ENCODE results near the gene AIMP2. TPM values are rescaled to one million over a fixed set of nuclear protein-coding genes. Genes with fewer than 3 reads are reported as not detected.

AIMP2 gene
- total and polyA plus RNA-seq, 2 experiments from 2014 or later = 74.6 to 78.1 TPM

DNA sequence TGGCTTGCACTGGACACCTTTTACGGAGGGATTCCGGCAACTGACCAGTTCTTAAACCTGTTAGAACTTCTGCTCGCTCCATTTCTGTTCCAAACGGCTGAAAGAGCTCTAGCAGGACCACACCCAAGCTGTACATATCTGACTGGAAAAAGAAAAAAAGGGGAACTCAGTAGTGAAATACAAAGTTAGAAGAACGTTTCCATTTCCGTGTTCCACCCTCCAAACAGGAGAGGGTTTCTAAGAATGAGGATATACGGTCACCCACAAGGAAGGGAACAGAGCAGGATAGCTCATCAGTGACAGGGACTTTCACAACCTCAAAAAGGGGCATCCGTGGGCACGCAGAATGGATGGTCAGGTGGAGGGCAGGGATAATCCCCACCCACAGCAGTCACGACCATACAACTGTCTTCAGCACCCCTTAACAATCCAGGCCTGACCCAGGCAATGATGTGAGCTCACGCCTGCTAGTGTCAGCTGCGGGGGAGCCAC, 17.8 kb downstream of the AIMP2 start:
- Histone ChIP-seq H3K4me2 (ENCODE audit: unreplicated experiment) (no peak overlapping the region), H4K20me1 (ENCODE audit: insufficient read depth) (no peaks in the 10 kb centered on the region), H3K9me3 (ENCODE audit: low read depth) (no peaks in the 10 kb centered on the region), H3K9me2 (ENCODE audit: insufficient read depth) (no peaks in the 10 kb centered on the region), H3F3A (ENCODE audit: insufficient read depth) (peaks cover 35% of the 10 kb centered on the region; the same call in 1 of the 2 replicates), H2AFZ (no peak overlapping the region), H3K27ac (no peak overlapping the region), H3K36me3 (ENCODE audit: low read depth) (peaks cover 63% of the 10 kb centered on the region), H3K4me3 (no peak overlapping the region), H3K27me3 (replicated peaks; ENCODE audit: insufficient read depth) (no peaks in the 10 kb centered on the region), H3K4me1 (ENCODE audit: insufficient read depth) (no peaks in the 10 kb centered on the region), H3K79me2 (ENCODE audit: insufficient read depth) (peaks cover 28% of the 10 kb centered on the region), H3K9ac (no peak overlapping the region)
- DNase-seq = no peak
- TF ChIP-seq EZH2 (IDR thresholded peaks at IDR 0.05; ENCODE audit: insufficient read depth, poor library complexity, severe bottlenecking) (no peak), EZH2phosphoT487 (IDR thresholded peaks at IDR 0.05; ENCODE audit: insufficient read depth, low read depth) (no peak)
- in situ Hi-C loops (cut with MboI) = no loop called here
- 85 to 87% methylated on average over 12 of the region's 12 CpGs for WGBS, 2 experiments (ENCODE audit: low coverage in 1 of 2, low lambda C conversion rate in 2 of 2, missing lambda C conversion rate in 2 of 2)

DNA sequence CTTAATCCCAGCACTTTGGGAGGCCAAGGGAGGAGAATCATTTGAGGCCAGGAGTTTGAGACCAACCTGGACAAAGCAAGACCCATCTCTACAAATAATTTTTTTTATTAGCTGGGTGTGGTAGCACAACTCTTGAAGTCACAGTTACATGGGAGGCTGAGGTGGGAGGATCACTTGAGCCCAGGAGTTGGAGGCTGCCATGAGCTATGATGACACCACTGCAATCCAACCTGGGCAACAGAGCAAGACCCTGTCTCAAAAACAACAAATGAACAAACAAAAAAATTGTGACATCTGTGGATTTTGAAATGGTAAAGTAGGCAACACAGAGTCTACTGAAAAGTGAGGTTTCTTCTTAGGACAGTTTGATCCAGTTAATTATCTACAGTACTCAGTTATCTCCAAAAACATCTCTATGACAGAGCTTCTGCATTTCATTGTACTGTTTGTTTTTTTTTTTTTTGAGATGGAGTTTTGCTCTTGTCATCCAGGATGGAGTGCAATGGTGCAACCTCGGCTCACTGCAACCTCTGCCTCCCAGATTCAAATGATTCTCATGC, 18.8 kb downstream of the AIMP2 start:
- no peaks in the 10 kb centered on the region for H3K27me3 ChIP-seq (replicated peaks; ENCODE audit: insufficient read depth)
- H2AFZ ChIP-seq = no peak overlapping the region
- H3K9me3 ChIP-seq (ENCODE audit: low read depth) = no peaks in the 10 kb centered on the region
- no peak for TF ChIP-seq EZH2 (IDR thresholded peaks at IDR 0.05; ENCODE audit: insufficient read depth, poor library complexity, severe bottlenecking)
- no peak for TF ChIP-seq EZH2phosphoT487 (IDR thresholded peaks at IDR 0.05; ENCODE audit: insufficient read depth, low read depth)
- H3F3A ChIP-seq (ENCODE audit: insufficient read depth) = peaks cover 35% of the 10 kb centered on the region; the same call in 1 of the 2 replicates
- no peaks in the 10 kb centered on the region for H3K9me2 ChIP-seq (ENCODE audit: insufficient read depth)
- H3K27ac ChIP-seq = no peak overlapping the region
- no peaks in the 10 kb centered on the region for H4K20me1 ChIP-seq (ENCODE audit: insufficient read depth)
- H3K4me1 ChIP-seq (ENCODE audit: insufficient read depth) = no peaks in the 10 kb centered on the region
- 91 to 100% methylated on average over 1 of the region's 1 CpG for WGBS, 2 experiments (ENCODE audit: low coverage in 1 of 2, low lambda C conversion rate in 2 of 2, missing lambda C conversion rate in 2 of 2)
- peaks cover 36% of the 10 kb centered on the region for H3K79me2 ChIP-seq (ENCODE audit: insufficient read depth)
- DNase-seq = no peak
- in situ Hi-C loops (cut with MboI) = no loop called here
- H3K36me3 ChIP-seq (ENCODE audit: low read depth) = peaks cover 62% of the 10 kb centered on the region
- no peak overlapping the region for H3K4me2 ChIP-seq (ENCODE audit: unreplicated experiment)
- H3K4me3 ChIP-seq = no peak overlapping the region
- H3K9ac ChIP-seq = no peak overlapping the region

DNA sequence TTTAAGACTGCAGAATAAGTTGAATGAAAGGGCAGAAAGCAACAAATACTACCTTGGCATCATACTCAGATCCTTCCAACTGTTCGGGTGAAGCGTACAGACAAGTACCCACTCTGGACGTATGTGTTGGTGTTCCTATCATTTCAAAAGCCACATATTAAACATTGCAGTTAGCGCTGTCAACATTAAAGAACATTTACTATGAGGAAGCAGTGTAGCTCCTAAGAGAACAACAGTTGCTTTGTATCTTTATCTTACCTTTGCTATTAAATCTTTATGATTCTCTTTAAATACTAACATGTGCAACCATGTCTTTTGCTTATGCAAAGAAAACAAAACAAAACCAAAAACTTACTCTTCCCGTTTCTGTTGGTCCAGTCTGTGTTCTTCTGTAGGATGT, 19.5 kb downstream of the AIMP2 start:
- 98 to 99% methylated on average over 5 of the region's 5 CpGs for WGBS, 2 experiments (ENCODE audit: low coverage in 1 of 2, low lambda C conversion rate in 2 of 2, missing lambda C conversion rate in 2 of 2)
- Histone ChIP-seq H3K4me3 (no peak overlapping the region), H3K9me3 (ENCODE audit: low read depth) (no peaks in the 10 kb centered on the region), H3F3A (ENCODE audit: insufficient read depth) (peaks cover 35% of the 10 kb centered on the region; the same call in 1 of the 2 replicates), H3K9me2 (ENCODE audit: insufficient read depth) (no peaks in the 10 kb centered on the region), H3K9ac (no peak overlapping the region), H3K4me1 (ENCODE audit: insufficient read depth) (no peaks in the 10 kb centered on the region), H3K27me3 (replicated peaks; ENCODE audit: insufficient read depth) (no peaks in the 10 kb centered on the region), H3K4me2 (ENCODE audit: unreplicated experiment) (no peak overlapping the region), H3K36me3 (ENCODE audit: low read depth) (peaks cover 60% of the 10 kb centered on the region), H3K27ac (no peak overlapping the region), H4K20me1 (ENCODE audit: insufficient read depth) (no peaks in the 10 kb centered on the region), H2AFZ (no peak overlapping the region), H3K79me2 (ENCODE audit: insufficient read depth) (peaks cover 42% of the 10 kb centered on the region)
- DNase-seq = no peak
- in situ Hi-C loops (cut with MboI) = no loop called here
- no peak for TF ChIP-seq EZH2 (IDR thresholded peaks at IDR 0.05; ENCODE audit: insufficient read depth, poor library complexity, severe bottlenecking)
- TF ChIP-seq EZH2phosphoT487 (IDR thresholded peaks at IDR 0.05; ENCODE audit: insufficient read depth, low read depth) = no peak

DNA sequence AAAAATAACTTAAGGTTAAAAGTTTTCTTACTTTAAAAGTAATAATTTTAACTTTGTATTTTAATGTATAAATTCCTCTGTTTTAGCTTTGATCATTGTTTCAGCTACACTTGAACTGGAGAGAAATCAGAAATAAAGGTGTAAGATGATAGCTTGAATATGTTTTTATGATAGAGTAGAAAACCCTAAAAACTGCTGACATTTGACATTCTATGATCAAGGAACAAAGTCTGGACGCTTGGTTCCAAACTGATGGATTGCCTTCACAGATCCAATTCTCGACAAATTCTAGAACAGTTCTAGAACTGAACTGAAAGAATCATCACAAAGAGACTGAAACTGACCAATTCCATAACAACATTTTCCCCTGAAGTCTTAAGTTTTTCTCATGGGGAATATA, 21.9 kb downstream of the AIMP2 start, which contains the start of gene ANKRD61:
Gene ANKRD61, plus strand, starts transcription at position 389 of the 400 bp plus-strand sequence. Its CDS starts 0 bp downstream, at position 389.
- H3K79me2 ChIP-seq (ENCODE audit: insufficient read depth) = peaks cover 56% of the 10 kb centered on the region
- no peak within 1 kb of the TSS for H3K4me3 ChIP-seq
- H3K27me3 ChIP-seq (replicated peaks; ENCODE audit: insufficient read depth) = no peaks in the 10 kb centered on the region
- H3K4me2 ChIP-seq (ENCODE audit: unreplicated experiment) = no peak within 1 kb of the TSS
- no peaks in the 10 kb centered on the region for H4K20me1 ChIP-seq (ENCODE audit: insufficient read depth)
- TF ChIP-seq EZH2 (IDR thresholded peaks at IDR 0.05; ENCODE audit: insufficient read depth, poor library complexity, severe bottlenecking) = no peak
- no peak for TF ChIP-seq EZH2phosphoT487 (IDR thresholded peaks at IDR 0.05; ENCODE audit: insufficient read depth, low read depth)
- H3F3A ChIP-seq (ENCODE audit: insufficient read depth) = peaks cover 18% of the 10 kb centered on the region; the same call in 1 of the 2 replicates
- H3K36me3 ChIP-seq (ENCODE audit: low read depth) = peaks cover 54% of the 10 kb centered on the region
- no peak within 1 kb of the TSS for H2AFZ ChIP-seq
- H3K9me3 ChIP-seq (ENCODE audit: low read depth) = no peaks in the 10 kb centered on the region
- H3K4me1 ChIP-seq (ENCODE audit: insufficient read depth) = no peaks in the 10 kb centered on the region
- H3K9me2 ChIP-seq (ENCODE audit: insufficient read depth) = no peaks in the 10 kb centered on the region
- no peak within 1 kb of the TSS for H3K9ac ChIP-seq
- in situ Hi-C loops (cut with MboI) = no loop called here
- 88 to 99% methylated on average over 2 of the region's 2 CpGs for WGBS, 2 experiments (ENCODE audit: low coverage in 1 of 2, low lambda C conversion rate in 2 of 2, missing lambda C conversion rate in 2 of 2)
- H3K27ac ChIP-seq = no peak within 1 kb of the TSS
- no peak for DNase-seq
